Prostate gland (tissue), 2 donors: ENCODE data around the gene NKTR. TPM values are rescaled to one million over a fixed set of nuclear protein-coding genes. Genes with fewer than 3 reads are reported as not detected.

Source experiments
- DNase-seq: peaks from one replicate; pipeline ENCODE4 v3.0.0-alpha.2; 2019; ENCODE audit warnings: low spot score
- H3K27ac ChIP-seq, 2 donors: fragments of 200-600 bp; sonication (generic); 2 replicates each; pipeline ENCODE4 v1.5.1; 2017 to 2019
- H3K27me3 ChIP-seq: fragments of 200-600 bp; sonication (generic); replicated peaks from 2 replicates; pipeline ENCODE4 v1.5.1; 2019; ENCODE audit not compliant: insufficient read depth
- H3K36me3 ChIP-seq, 2 donors: fragments of 200-600 bp; sonication (generic); 1 replicate in 1 of 2; 2 replicates in 1 of 2; pipeline versions ENCODE4 v1.5.1 to v1.8.1; 2017 to 2019
- H3K4me1 ChIP-seq: fragments of 200-600 bp; sonication (generic); replicated peaks from 2 replicates; pipeline ENCODE4 v1.5.1; 2019
- H3K4me3 ChIP-seq, 2 donors: fragments of 200-600 bp; sonication (generic); 2 replicates each; pipeline ENCODE4 v1.5.1; 2017 to 2019
- H3K9me3 ChIP-seq: fragments of 200-600 bp; sonication (generic); 2 replicates; pipeline ENCODE4 v1.5.1; 2017
- POLR2A ChIP-seq: fragments of 450-650 bp; IDR thresholded peaks from one replicate; pipeline ENCODE4 v1.6.1; 2016; ENCODE audit warnings: antibody characterized with exemption, mild to moderate bottlenecking
- POLR2AphosphoS5 ChIP-seq: sonication (generic); formaldehyde crosslinking; IDR thresholded peaks from one replicate; pipeline ENCODE4 v1.6.1; 2017; ENCODE audit warnings: antibody characterized with exemption
- WGBS: methylation state at CpG from one replicate; pipeline ENCODE4 v1.1.5; 2018; 5-methylcytosine and 5-hydroxymethylcytosine counted together
- intact Hi-C: fragments of 100-400 bp; cut with DNase I; formaldehyde crosslinking; loops from one replicate; pipeline ENCODE4 v1.14.2; 2022
- total RNA-seq, 2 donors: library from RNA; depleted of rRNA; stranded (reverse); fragments of >200 nt; gene quantifications; one replicate each; pipeline ENCODE4 v1.1.0, GENCODE V29; 2016
- TF ChIP-seq, protein P1 (sequence below), 4 experiments: fragments of 200-600 bp in 2 of 4; fragments of 450-650 bp in 2 of 4; sonication (generic) in 2 of 4; IDR thresholded peaks; 1 replicate in 3 of 4; 2 replicates in 1 of 4; pipeline ENCODE4 v1.5.1; 2016 to 2019; ENCODE audit warnings: antibody characterized with exemption in 4 of 4, mild to moderate bottlenecking in 2 of 4, moderate library complexity in 2 of 4

NKTR gene
- total RNA-seq, 2 donors from 2014 or later: 42.2 to 91.6 TPM

DNA sequence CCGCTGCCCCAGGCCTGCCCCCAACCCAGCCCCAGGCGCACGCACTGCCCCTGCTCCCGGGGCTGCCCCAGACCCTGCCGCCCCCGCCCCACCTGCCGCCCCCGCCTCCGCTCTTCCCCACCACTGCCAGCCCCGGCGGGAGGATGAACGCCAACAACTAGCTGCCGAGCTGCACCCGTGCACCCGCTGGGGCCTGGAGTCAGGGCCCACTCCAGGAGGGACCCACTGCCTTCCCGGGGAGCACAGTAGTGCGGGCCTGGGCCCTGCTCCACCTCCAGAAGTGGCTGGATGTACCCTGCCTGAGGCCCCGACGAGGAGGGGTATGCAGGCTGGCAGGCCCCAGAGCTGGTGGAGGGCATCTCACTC is 63.9 kb downstream of the NKTR start:
- no peak overlapping the region for H3K4me3 ChIP-seq
- no peaks in the 10 kb centered on the region for H3K36me3 ChIP-seq
- intact Hi-C loops: no loop called here
- DNase-seq: no peak
- WGBS: 82% methylated on average over 9 of the region's 19 CpGs
- no peak overlapping the region for H3K27ac ChIP-seq
- no peaks in the 10 kb centered on the region for H3K27me3 ChIP-seq
- no peaks in the 10 kb centered on the region for H3K4me1 ChIP-seq
- TF ChIP-seq POLR2AphosphoS5 (no peak), POLR2A (no peak)
- TF ChIP-seq, protein P1, sequence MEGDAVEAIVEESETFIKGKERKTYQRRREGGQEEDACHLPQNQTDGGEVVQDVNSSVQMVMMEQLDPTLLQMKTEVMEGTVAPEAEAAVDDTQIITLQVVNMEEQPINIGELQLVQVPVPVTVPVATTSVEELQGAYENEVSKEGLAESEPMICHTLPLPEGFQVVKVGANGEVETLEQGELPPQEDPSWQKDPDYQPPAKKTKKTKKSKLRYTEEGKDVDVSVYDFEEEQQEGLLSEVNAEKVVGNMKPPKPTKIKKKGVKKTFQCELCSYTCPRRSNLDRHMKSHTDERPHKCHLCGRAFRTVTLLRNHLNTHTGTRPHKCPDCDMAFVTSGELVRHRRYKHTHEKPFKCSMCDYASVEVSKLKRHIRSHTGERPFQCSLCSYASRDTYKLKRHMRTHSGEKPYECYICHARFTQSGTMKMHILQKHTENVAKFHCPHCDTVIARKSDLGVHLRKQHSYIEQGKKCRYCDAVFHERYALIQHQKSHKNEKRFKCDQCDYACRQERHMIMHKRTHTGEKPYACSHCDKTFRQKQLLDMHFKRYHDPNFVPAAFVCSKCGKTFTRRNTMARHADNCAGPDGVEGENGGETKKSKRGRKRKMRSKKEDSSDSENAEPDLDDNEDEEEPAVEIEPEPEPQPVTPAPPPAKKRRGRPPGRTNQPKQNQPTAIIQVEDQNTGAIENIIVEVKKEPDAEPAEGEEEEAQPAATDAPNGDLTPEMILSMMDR (IDR thresholded peaks at IDR 0.05): no peak
- no peaks in the 10 kb centered on the region for H3K9me3 ChIP-seq

DNA sequence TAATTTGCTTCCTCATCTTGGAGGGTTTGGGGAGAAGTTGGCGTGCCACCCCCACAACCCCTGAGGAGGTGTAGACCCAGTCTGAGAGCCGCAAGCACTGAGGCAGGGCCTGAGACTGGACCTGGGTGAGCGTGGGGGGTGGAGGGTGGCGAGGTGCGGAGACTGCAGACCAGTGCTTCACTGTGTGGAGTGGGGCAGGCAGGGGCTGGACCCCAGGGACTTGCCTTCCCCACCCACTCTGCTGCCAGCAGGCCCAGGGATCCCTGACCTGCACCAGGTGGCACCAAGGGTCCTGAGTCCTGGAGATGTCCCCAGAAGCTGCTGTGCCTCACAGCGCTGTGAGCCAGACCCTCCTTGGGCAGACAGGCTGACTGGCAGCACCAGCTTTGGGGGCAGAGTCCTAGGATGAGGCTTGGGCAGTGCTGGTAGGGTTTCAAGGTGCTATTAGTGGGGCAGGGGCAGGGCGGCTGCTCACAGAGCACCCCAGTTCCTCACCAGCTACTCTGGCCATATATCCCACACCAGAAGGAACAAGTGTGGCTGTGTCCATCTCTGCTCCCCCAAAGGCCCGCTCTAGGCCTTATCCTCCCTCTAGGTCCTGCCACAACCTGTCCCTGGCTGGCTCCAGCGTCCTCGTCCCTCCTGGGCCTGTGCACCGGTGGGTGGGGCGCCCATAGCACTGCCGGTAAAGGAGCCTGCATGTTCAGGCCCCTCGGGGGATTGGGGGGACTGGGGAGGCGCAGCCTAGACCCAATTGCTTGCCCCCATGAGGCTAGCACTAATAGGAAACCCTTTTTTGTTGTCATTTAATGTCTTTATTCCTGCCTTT is 64.8 kb downstream of the NKTR start:
- Histone ChIP-seq H3K9me3 (no peaks in the 10 kb centered on the region), H3K36me3 (no peaks in the 10 kb centered on the region), H3K4me3 (no peak overlapping the region), H3K4me1 (no peaks in the 10 kb centered on the region), H3K27me3 (no peaks in the 10 kb centered on the region), H3K27ac (no peak overlapping the region)
- TF ChIP-seq, protein P1 (IDR thresholded peaks at IDR 0.05): no peak
- TF ChIP-seq POLR2AphosphoS5 (no peak), POLR2A (no peak)
- 52% methylated on average over 15 of the region's 15 CpGs for WGBS
- intact Hi-C loops: no loop called here
- DNase-seq: no peak

DNA sequence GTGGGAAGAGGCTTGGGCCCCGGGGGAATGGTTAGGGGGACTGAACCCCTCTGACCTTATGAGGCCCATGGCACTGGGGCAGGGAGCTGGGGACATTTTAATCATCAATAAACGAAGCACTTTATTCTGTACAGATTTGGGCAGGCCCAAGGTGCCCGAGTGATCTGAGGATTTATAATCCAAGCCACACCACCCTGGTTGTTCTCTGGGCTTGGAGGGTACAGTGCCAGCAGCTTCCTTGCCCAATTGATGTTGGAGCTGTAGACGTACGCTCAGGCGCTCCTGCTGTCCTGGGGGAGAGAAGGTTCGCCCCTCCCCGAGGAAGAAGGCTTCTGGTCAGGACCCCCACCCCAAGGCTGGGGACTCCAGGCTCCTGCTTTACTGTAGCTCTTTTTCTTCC is 65.5 kb downstream of the NKTR start:
- H3K27me3 ChIP-seq: no peaks in the 10 kb centered on the region
- no peak overlapping the region for H3K4me3 ChIP-seq
- no peak for DNase-seq
- TF ChIP-seq, protein P1 (IDR thresholded peaks at IDR 0.05): no peak
- TF ChIP-seq POLR2AphosphoS5 (no peak), POLR2A (no peak)
- H3K4me1 ChIP-seq: no peaks in the 10 kb centered on the region
- 46% methylated on average over 8 of the region's 8 CpGs for WGBS
- intact Hi-C loops: no loop called here
- no peaks in the 10 kb centered on the region for H3K9me3 ChIP-seq
- no peak overlapping the region for H3K27ac ChIP-seq
- H3K36me3 ChIP-seq: no peaks in the 10 kb centered on the region

DNA sequence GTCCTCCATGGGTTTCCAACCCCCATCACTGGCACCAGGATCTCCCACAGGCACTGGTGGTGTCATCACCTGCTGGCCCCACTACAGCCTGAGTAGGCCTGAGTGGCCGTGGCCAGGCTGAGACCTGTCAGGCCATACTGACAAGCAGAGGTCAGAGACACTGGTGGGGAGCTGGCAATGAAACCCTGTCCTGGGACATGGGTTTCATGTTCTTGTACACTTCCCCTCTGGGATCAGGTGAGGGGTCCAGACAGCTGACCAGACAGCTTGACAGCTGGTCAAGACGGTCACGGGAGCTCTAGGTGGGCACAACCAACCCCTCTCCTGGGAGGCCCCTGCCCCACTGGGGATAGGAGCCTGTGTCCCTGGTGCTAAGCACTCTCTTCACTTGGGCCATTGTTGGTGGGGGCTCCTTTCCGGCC is 66.1 kb downstream of the NKTR start:
- DNase-seq: no peak
- H3K4me3 ChIP-seq: no peak overlapping the region
- no peaks in the 10 kb centered on the region for H3K4me1 ChIP-seq
- no peaks in the 10 kb centered on the region for H3K9me3 ChIP-seq
- no peaks in the 10 kb centered on the region for H3K27me3 ChIP-seq
- no peaks in the 10 kb centered on the region for H3K36me3 ChIP-seq
- no peak overlapping the region for H3K27ac ChIP-seq
- WGBS: 84% methylated on average over 4 of the region's 4 CpGs
- no peak for TF ChIP-seq POLR2AphosphoS5
- TF ChIP-seq POLR2A: no peak
- TF ChIP-seq, protein P1 (IDR thresholded peaks at IDR 0.05): no peak
- intact Hi-C loops: no loop called here

- intact Hi-C loops: no loop called here
- no peak overlapping the region for H3K4me3 ChIP-seq
- no peaks in the 10 kb centered on the region for H3K9me3 ChIP-seq
- H3K27me3 ChIP-seq: no peaks in the 10 kb centered on the region
- H3K4me1 ChIP-seq: no peaks in the 10 kb centered on the region
- no peak overlapping the region for H3K27ac ChIP-seq
- WGBS: 74% methylated on average over 7 of the region's 7 CpGs
- no peak for DNase-seq
- no peak for TF ChIP-seq POLR2A
- TF ChIP-seq, protein P1 (IDR thresholded peaks at IDR 0.05): no peak
- no peaks in the 10 kb centered on the region for H3K36me3 ChIP-seq
Observed at GRCh38 chr3:42667096-42667522, 66.6 kb downstream of the NKTR start.
